GM12865 (cell line): ENCODE measurements around the gene LYPD6B.

Experiments used
- DNase-seq: peaks from one replicate; pipeline ENCODE4 v3.0.0; 2010; ENCODE audit warnings: low read depth
- H3K4me3 ChIP-seq: 2 replicates; pipeline ENCODE4 v1.5.1; 2011; ENCODE audit warnings: mild to moderate bottlenecking, low read depth, low read length, control low read depth
- TF ChIP-seq, protein P1 (sequence below): IDR thresholded peaks from 2 replicates; pipeline ENCODE4 v1.5.1; 2011; ENCODE audit warnings: low read length, control low read depth, low read depth, inconsistent platforms; ENCODE audit not compliant: insufficient read depth; ENCODE audit errors: missing control alignments

Gene LYPD6B

GRCh38 chr2:149161481-149162225 is 123.2 kb downstream of the LYPD6B start:
- TF ChIP-seq, protein P1, sequence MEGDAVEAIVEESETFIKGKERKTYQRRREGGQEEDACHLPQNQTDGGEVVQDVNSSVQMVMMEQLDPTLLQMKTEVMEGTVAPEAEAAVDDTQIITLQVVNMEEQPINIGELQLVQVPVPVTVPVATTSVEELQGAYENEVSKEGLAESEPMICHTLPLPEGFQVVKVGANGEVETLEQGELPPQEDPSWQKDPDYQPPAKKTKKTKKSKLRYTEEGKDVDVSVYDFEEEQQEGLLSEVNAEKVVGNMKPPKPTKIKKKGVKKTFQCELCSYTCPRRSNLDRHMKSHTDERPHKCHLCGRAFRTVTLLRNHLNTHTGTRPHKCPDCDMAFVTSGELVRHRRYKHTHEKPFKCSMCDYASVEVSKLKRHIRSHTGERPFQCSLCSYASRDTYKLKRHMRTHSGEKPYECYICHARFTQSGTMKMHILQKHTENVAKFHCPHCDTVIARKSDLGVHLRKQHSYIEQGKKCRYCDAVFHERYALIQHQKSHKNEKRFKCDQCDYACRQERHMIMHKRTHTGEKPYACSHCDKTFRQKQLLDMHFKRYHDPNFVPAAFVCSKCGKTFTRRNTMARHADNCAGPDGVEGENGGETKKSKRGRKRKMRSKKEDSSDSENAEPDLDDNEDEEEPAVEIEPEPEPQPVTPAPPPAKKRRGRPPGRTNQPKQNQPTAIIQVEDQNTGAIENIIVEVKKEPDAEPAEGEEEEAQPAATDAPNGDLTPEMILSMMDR = no peak
- DNase-seq = no peak
- H3K4me3 ChIP-seq = no peak overlapping the region

DNA sequence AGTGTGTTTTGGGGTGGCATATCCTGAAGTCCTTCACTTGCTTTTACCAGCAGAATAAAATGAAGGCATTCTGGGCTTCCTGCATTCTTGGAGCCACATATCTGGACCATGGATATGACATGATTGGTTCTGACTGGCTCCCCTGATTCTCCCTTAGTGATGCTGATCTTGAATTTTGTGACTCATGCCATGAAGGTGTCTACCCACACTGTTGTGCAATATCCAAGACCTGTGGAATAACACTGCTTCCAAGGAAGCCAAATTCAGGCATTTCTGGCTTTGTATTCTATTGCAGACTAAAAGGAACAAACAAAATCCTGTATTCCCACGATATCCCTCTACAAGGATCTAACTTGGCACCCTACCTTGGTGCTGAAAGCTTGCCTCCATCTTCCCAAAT is 125.8 kb downstream of the LYPD6B start:
- no peak overlapping the region for H3K4me3 ChIP-seq
- DNase-seq = no peak
- TF ChIP-seq, protein P1 = no peak

- DNase-seq = no peak
- H3K4me3 ChIP-seq = no peak overlapping the region
- TF ChIP-seq, protein P1 = no peak
Measured at GRCh38 chr2:149164827-149165226, 126.3 kb downstream of the LYPD6B start.

- no peak overlapping the region for H3K4me3 ChIP-seq
- DNase-seq = peak; percentile 82
- TF ChIP-seq, protein P1 = no peak
Measured at GRCh38 chr2:149167001-149167780, 128.7 kb downstream of the LYPD6B start.

DNA sequence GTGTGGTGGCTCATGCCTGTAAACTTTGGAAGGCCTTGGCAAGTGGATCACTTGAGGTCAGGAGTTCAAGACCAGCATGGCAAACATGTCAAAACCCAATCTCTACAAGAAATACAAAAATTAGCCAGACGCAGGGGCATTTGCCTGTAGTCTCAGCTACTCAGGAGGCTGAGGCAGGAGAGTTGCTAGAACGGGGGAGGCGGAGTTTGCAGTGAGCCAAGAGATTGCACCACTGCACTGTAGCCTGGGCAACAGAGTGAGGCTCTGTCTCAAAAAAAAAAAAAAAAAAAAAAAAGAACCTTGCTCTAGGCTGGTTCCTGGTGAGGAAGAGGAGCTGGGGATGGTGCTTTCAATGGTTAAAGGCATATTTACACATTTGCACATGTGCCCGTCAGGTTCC is 129.4 kb downstream of the LYPD6B start:
- DNase-seq = no peak
- TF ChIP-seq, protein P1 = no peak
- H3K4me3 ChIP-seq = no peak overlapping the region

GRCh38 chr2:149169656-149170055 is 131.2 kb downstream of the LYPD6B start:
- H3K4me3 ChIP-seq = no peak overlapping the region
- DNase-seq = no peak
- TF ChIP-seq, protein P1 = no peak
